ENCODE results near the gene APLN.

The APLN gene

GRCh38 chrX:129658429-129658828, 3.7 kb upstream of the APLN start:
- no peaks in the 10 kb centered on the region for H3K27me3 ChIP-seq (ENCODE audit: insufficient read depth, poor library complexity, severe bottlenecking)

DNA sequence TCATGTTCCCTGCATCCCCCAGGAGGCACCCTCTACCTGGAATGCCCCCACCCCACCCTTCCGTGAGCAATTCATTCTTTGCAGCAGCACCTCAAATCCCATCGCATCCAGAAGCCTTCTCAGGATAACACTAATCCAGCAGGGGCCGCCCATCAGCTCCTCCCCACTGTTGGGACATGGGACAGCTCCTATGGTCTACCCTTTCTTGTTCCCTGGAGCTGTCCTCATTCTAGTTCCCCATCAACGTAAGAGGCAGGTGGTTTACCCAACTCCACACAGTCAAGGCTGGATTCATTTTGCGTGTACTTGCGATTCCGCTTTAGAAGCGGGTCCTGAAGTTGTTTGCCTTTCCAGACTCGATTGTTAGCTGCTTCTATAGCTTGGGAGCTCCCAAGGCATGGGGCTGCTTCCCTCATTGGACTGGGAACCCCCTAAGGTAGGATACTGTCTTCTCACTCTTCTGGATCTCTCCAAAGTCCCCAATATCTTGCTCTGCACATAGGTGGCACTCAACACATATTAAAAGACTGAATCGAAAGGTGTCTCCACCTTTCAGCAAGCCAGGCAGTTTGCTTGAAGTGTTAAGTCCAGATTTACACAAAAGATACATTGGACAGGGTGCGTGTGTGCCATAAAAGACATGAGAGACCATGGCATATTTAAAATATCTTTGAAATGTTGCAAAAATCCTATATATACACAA, 942 bp upstream of the APLN start:
- Histone ChIP-seq H3K27me3 (ENCODE audit: insufficient read depth, poor library complexity, severe bottlenecking) (no peaks in the 10 kb centered on the region), H3K27ac (replicated peaks) (no peak overlapping the region), H3K4me3 (replicated peaks; ENCODE audit: insufficient read depth, low read length) (no peak overlapping the region)
- DNase-seq (ENCODE audit: low read depth in 1 of 2, low spot score in 1 of 2): peak in 1 of 2 experiments; percentile 16
- TF ChIP-seq SPI1 (IDR thresholded peaks at IDR 0.05; ENCODE audit: borderline replicate concordance, low read depth) (no peak), GABPA (IDR thresholded peaks at IDR 0.05; ENCODE audit: low read depth) (no peak), POLR2AphosphoS5 (IDR thresholded peaks at IDR 0.05; ENCODE audit: low read depth) (no peak)
- TF ChIP-seq, protein P1, sequence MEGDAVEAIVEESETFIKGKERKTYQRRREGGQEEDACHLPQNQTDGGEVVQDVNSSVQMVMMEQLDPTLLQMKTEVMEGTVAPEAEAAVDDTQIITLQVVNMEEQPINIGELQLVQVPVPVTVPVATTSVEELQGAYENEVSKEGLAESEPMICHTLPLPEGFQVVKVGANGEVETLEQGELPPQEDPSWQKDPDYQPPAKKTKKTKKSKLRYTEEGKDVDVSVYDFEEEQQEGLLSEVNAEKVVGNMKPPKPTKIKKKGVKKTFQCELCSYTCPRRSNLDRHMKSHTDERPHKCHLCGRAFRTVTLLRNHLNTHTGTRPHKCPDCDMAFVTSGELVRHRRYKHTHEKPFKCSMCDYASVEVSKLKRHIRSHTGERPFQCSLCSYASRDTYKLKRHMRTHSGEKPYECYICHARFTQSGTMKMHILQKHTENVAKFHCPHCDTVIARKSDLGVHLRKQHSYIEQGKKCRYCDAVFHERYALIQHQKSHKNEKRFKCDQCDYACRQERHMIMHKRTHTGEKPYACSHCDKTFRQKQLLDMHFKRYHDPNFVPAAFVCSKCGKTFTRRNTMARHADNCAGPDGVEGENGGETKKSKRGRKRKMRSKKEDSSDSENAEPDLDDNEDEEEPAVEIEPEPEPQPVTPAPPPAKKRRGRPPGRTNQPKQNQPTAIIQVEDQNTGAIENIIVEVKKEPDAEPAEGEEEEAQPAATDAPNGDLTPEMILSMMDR (IDR thresholded peaks at IDR 0.05; ENCODE audit: insufficient read depth, low read length): no peak
- TF ChIP-seq, protein P2, sequence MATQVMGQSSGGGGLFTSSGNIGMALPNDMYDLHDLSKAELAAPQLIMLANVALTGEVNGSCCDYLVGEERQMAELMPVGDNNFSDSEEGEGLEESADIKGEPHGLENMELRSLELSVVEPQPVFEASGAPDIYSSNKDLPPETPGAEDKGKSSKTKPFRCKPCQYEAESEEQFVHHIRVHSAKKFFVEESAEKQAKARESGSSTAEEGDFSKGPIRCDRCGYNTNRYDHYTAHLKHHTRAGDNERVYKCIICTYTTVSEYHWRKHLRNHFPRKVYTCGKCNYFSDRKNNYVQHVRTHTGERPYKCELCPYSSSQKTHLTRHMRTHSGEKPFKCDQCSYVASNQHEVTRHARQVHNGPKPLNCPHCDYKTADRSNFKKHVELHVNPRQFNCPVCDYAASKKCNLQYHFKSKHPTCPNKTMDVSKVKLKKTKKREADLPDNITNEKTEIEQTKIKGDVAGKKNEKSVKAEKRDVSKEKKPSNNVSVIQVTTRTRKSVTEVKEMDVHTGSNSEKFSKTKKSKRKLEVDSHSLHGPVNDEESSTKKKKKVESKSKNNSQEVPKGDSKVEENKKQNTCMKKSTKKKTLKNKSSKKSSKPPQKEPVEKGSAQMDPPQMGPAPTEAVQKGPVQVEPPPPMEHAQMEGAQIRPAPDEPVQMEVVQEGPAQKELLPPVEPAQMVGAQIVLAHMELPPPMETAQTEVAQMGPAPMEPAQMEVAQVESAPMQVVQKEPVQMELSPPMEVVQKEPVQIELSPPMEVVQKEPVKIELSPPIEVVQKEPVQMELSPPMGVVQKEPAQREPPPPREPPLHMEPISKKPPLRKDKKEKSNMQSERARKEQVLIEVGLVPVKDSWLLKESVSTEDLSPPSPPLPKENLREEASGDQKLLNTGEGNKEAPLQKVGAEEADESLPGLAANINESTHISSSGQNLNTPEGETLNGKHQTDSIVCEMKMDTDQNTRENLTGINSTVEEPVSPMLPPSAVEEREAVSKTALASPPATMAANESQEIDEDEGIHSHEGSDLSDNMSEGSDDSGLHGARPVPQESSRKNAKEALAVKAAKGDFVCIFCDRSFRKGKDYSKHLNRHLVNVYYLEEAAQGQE (IDR thresholded peaks at IDR 0.05; ENCODE audit: insufficient replicate concordance, low read depth): peak; percentile 77

More at GRCh38 chrX:129658429-129658828, 3.7 kb upstream of the APLN start:
- no peak for DNase-seq (ENCODE audit: low read depth in 1 of 2, low spot score in 1 of 2)
- no peak overlapping the region for H3K4me3 ChIP-seq (replicated peaks; ENCODE audit: insufficient read depth, low read length)
- no peak for TF ChIP-seq POLR2AphosphoS5 (IDR thresholded peaks at IDR 0.05; ENCODE audit: low read depth)
- no peak for TF ChIP-seq SPI1 (IDR thresholded peaks at IDR 0.05; ENCODE audit: borderline replicate concordance, low read depth)
- TF ChIP-seq, protein P1 (IDR thresholded peaks at IDR 0.05; ENCODE audit: insufficient read depth, low read length): no peak
- TF ChIP-seq, protein P2 (IDR thresholded peaks at IDR 0.05; ENCODE audit: insufficient replicate concordance, low read depth): no peak
- TF ChIP-seq GABPA (IDR thresholded peaks at IDR 0.05; ENCODE audit: low read depth): no peak
- H3K27ac ChIP-seq (replicated peaks): no peak overlapping the region

DNA sequence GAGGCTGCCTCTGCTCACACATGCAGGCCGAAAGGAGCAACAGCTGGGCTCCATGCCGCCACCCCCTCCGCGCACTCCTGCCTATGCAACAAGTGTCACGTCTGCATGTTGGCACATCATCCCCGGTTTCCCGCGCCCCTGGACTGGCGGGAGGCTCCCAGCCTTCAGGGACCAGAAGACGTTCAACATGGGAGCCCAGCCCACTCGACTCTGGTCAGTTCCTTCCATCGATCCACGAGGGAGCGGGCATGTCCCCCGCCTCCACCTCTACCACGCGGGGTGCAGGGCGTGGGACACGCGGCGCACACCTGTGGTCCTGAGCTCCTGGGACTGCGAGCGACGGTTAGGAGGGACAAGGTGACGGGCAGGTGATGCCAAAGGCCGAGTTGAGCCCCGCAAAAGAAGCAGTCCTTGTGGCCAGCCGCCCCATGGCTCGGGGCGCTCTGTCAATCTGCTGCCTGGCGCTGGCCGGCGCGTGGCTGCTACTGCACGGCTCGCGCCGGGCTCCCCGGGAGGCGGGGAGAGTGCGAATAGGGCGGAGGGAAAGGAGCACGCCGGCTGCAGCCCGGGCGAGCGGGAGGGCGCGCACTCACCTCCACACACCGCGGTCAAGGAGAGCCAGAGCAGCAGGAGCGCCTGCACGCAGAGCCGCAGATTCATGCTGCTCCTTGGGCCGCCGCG, 645 bp downstream of the APLN start:
- peak overlapping the region; percentile 41 for H3K4me3 ChIP-seq (replicated peaks; ENCODE audit: insufficient read depth, low read length)
- no peaks in the 10 kb centered on the region for H3K27me3 ChIP-seq (ENCODE audit: insufficient read depth, poor library complexity, severe bottlenecking)
- DNase-seq (ENCODE audit: low read depth in 1 of 2, low spot score in 1 of 2): peak in 1 of 2 experiments; percentile 20
- TF ChIP-seq SPI1 (IDR thresholded peaks at IDR 0.05; ENCODE audit: borderline replicate concordance, low read depth): no peak
- TF ChIP-seq, protein P2 (IDR thresholded peaks at IDR 0.05; ENCODE audit: insufficient replicate concordance, low read depth): no peak
- TF ChIP-seq GABPA (IDR thresholded peaks at IDR 0.05; ENCODE audit: low read depth): no peak
- TF ChIP-seq POLR2AphosphoS5 (IDR thresholded peaks at IDR 0.05; ENCODE audit: low read depth): no peak
- TF ChIP-seq, protein P1 (IDR thresholded peaks at IDR 0.05; ENCODE audit: insufficient read depth, low read length): no peak
- no peak overlapping the region for H3K27ac ChIP-seq (replicated peaks)
